IMR-90 (cell line): ENCODE data around the gene WFDC6. TPM values are rescaled to one million over a fixed set of nuclear protein-coding genes. Genes with fewer than 3 reads are reported as not detected.

Experiments used
- ATAC-seq: fragments of 200-7000 bp; cut with Tn5 transposase; 2 replicates; pipeline ENCODE4 v1.9.1; 2020; ENCODE audit warnings: low read depth, mild to moderate bottlenecking, moderate library complexity
- BruUV-seq: library from RNA; stranded (reverse); fragments of 400-500 nt; replicated peaks from 2 replicates; lab custom pipeline; 2021; lab: Mats Ljungman, UMichigan
- CTCF ChIA-PET: fragments of 300-600 bp; formaldehyde crosslinking; extraction: SDS; loops from one replicate; lab custom pipeline; 2021; ENCODE audit warnings: antibody characterized with exemption; lab: Yijun Ruan, JAX
- POLR2A ChIA-PET: fragments of 300-600 bp; sonication (Branson Sonifier 250); formaldehyde crosslinking; loops from one replicate; lab custom pipeline; 2022; ENCODE audit warnings: antibody characterized with exemption; ENCODE audit not compliant: unreplicated experiment; lab: Charles Lee
- DNase-seq: peaks from one replicate; pipeline ENCODE4 v3.0.0; 2013
- H2AFZ ChIP-seq: replicated peaks from 2 replicates; pipeline ENCODE3; 2013; ENCODE audit warnings: low read length, mild to moderate bottlenecking; ENCODE audit not compliant: poor library complexity
- H2AK5ac ChIP-seq: 2 replicates; pipeline ENCODE4 v1.6.1; 2013; ENCODE audit warnings: low read depth, low read length, inconsistent platforms
- H2AK9ac ChIP-seq: replicated peaks from 2 replicates; pipeline ENCODE3; 2013; ENCODE audit warnings: mild to moderate bottlenecking, low read depth, low read length, moderate library complexity; ENCODE audit not compliant: poor library complexity
- H2BK120ac ChIP-seq: 2 replicates; pipeline ENCODE4 v1.6.1; 2013; ENCODE audit warnings: low read depth, low read length, inconsistent platforms
- H2BK15ac ChIP-seq: 3 replicates; pipeline ENCODE4 v1.6.1; 2013; ENCODE audit warnings: low read depth, low read length, inconsistent platforms
- H2BK20ac ChIP-seq: 2 replicates; pipeline ENCODE4 v1.6.1; 2013; ENCODE audit warnings: low read depth, mild to moderate bottlenecking, inconsistent platforms, low read length, moderate library complexity
- H2BK5ac ChIP-seq: 2 replicates; pipeline ENCODE4 v1.6.1; 2013; ENCODE audit warnings: mild to moderate bottlenecking, low read depth, low read length, inconsistent platforms; ENCODE audit not compliant: poor library complexity, severe bottlenecking
- H3K14ac ChIP-seq: replicated peaks from 2 replicates; pipeline ENCODE4 v1.6.1; 2013; ENCODE audit warnings: low read depth, low read length, inconsistent platforms
- H3K18ac ChIP-seq: 2 replicates; pipeline ENCODE4 v1.6.1; 2013; ENCODE audit warnings: low read depth, low read length, control low read depth
- H3K23ac ChIP-seq: 2 replicates; pipeline ENCODE4 v1.6.1; 2013; ENCODE audit warnings: low read depth, low read length, inconsistent platforms
- H3K27ac ChIP-seq: 2 replicates; pipeline ENCODE4 v1.5.1; 2013; ENCODE audit warnings: mild to moderate bottlenecking, control low read depth, low read length; ENCODE audit not compliant: insufficient read depth
- H3K27me3 ChIP-seq: 2 replicates; pipeline ENCODE4 v1.6.1; 2013; ENCODE audit warnings: low read length; ENCODE audit not compliant: control insufficient read depth, insufficient read depth
- H3K36me3 ChIP-seq: 2 replicates; pipeline ENCODE4 v1.6.1; 2013; ENCODE audit warnings: low read length, mixed read lengths; ENCODE audit not compliant: control insufficient read depth, insufficient read depth
- H3K4ac ChIP-seq: 2 replicates; pipeline ENCODE4 v1.6.1; 2013; ENCODE audit warnings: low read depth, low read length, inconsistent platforms
- H3K4me1 ChIP-seq: 2 replicates; pipeline ENCODE4 v1.6.1; 2013; ENCODE audit warnings: low read length, mixed read lengths; ENCODE audit not compliant: control insufficient read depth, insufficient read depth
- H3K4me2 ChIP-seq: 2 replicates; pipeline ENCODE4 v1.6.1; 2013; ENCODE audit warnings: low read depth, mild to moderate bottlenecking, control low read depth, low read length, moderate library complexity
- H3K4me3 ChIP-seq: 2 replicates; pipeline ENCODE4 v1.5.1; 2013; ENCODE audit warnings: low read depth, mild to moderate bottlenecking, control low read depth, low read length, moderate library complexity; ENCODE audit not compliant: insufficient read depth
- H3K56ac ChIP-seq: 2 replicates; pipeline ENCODE4 v1.6.1; 2013; ENCODE audit warnings: low read length, inconsistent platforms; ENCODE audit not compliant: insufficient read depth; ENCODE audit errors: extremely low read depth
- H3K79me1 ChIP-seq, 2 experiments: 2 replicates each; pipeline ENCODE4 v1.6.1; 2013; ENCODE audit warnings: low read length in 2 of 2, inconsistent platforms in 1 of 2, low read depth in 1 of 2
- H3K9ac ChIP-seq: 2 replicates; pipeline ENCODE4 v1.6.1; 2013; ENCODE audit warnings: low read depth, low read length, control low read depth
- H3K9me1 ChIP-seq: 2 replicates; pipeline ENCODE4 v1.6.1; 2013; ENCODE audit warnings: low read length, inconsistent platforms; ENCODE audit not compliant: insufficient read depth
- H3K9me3 ChIP-seq: 2 replicates; pipeline ENCODE4 v1.6.1; 2013; ENCODE audit warnings: low read length; ENCODE audit not compliant: control insufficient read depth, insufficient read depth
- H4K20me1 ChIP-seq: 2 replicates; pipeline ENCODE4 v1.6.1; 2013; ENCODE audit warnings: low read length, inconsistent platforms; ENCODE audit not compliant: insufficient read depth
- H4K5ac ChIP-seq: 2 replicates; pipeline ENCODE4 v1.6.1; 2013; ENCODE audit warnings: mild to moderate bottlenecking, low read depth, low read length, control low read depth
- H4K8ac ChIP-seq, 2 experiments: 2 replicates each; pipeline ENCODE4 v1.6.1; 2013; ENCODE audit warnings: low read depth in 2 of 2, low read length in 2 of 2, control low read depth in 1 of 2, inconsistent platforms in 1 of 2
- H4K91ac ChIP-seq: 2 replicates; pipeline ENCODE4 v1.6.1; 2013; ENCODE audit warnings: low read depth, low read length, inconsistent platforms; ENCODE audit not compliant: insufficient read depth
- BHLHE40 ChIP-seq: fragments of 150-350 bp; IDR thresholded peaks from 2 replicates; pipeline ENCODE4 v1.6.1; 2016; ENCODE audit warnings: mild to moderate bottlenecking, low read depth, low read length
- CEBPB ChIP-seq: IDR thresholded peaks from 2 replicates; pipeline ENCODE4 v1.6.1; 2012; ENCODE audit warnings: low read depth, low read length, improper control_type of control experiment
- CHD1 ChIP-seq: IDR thresholded peaks from 2 replicates; pipeline ENCODE4 v1.6.1; 2012; ENCODE audit warnings: low read depth, low read length, improper control_type of control experiment
- CTCF ChIP-seq: conservative IDR thresholded peaks from 2 replicates; pipeline ENCODE4 v1.5.1; 2012; ENCODE audit warnings: mild to moderate bottlenecking, low read depth, low read length, improper control_type of control experiment
- FOS ChIP-seq: fragments of 150-350 bp; IDR thresholded peaks from 2 replicates; pipeline ENCODE4 v1.6.1; 2016; ENCODE audit warnings: low read depth, low read length
- MAFK ChIP-seq: IDR thresholded peaks from 2 replicates; pipeline ENCODE4 v1.6.1; 2012; ENCODE audit warnings: low read depth, low read length, improper control_type of control experiment
- MAZ ChIP-seq: IDR thresholded peaks from 2 replicates; pipeline ENCODE4 v1.6.1; 2012; ENCODE audit warnings: low read depth, mild to moderate bottlenecking, low read length, improper control_type of control experiment, moderate library complexity, borderline replicate concordance
- MXI1 ChIP-seq: IDR thresholded peaks from 2 replicates; pipeline ENCODE4 v1.6.1; 2012; ENCODE audit warnings: low read depth, mild to moderate bottlenecking, low read length, moderate library complexity, borderline replicate concordance
- NFE2L2 ChIP-seq: fragments of 150-350 bp; IDR thresholded peaks from 2 replicates; pipeline ENCODE4 v1.6.1; 2016; ENCODE audit warnings: low read depth, mild to moderate bottlenecking, low read length
- POLR2A ChIP-seq: IDR thresholded peaks from 2 replicates; pipeline ENCODE4 v1.6.1; 2012; ENCODE audit warnings: mild to moderate bottlenecking, low read depth, low read length
- RAD21 ChIP-seq: IDR thresholded peaks from 2 replicates; pipeline ENCODE4 v1.6.1; 2012; ENCODE audit warnings: low read length, improper control_type of control experiment
- RCOR1 ChIP-seq: IDR thresholded peaks from 2 replicates; pipeline ENCODE4 v1.6.1; 2012; ENCODE audit warnings: mild to moderate bottlenecking, low read length, improper control_type of control experiment; ENCODE audit not compliant: insufficient replicate concordance
- RFX5 ChIP-seq: IDR thresholded peaks from 2 replicates; pipeline ENCODE4 v1.8.0; 2012; ENCODE audit warnings: low read depth, mild to moderate bottlenecking, low read length, moderate library complexity
- SMC3 ChIP-seq: fragments of 150-350 bp; IDR thresholded peaks from 2 replicates; pipeline ENCODE4 v1.6.1; 2016; ENCODE audit warnings: low read depth, mild to moderate bottlenecking, antibody characterized with exemption, low read length, moderate library complexity
- USF2 ChIP-seq: fragments of 150-350 bp; IDR thresholded peaks from 2 replicates; pipeline ENCODE4 v1.6.1; 2017; ENCODE audit warnings: mild to moderate bottlenecking, antibody characterized with exemption, low read length, low read depth
- WGBS, 2 experiments: methylation state at CpG; one replicate each; pipeline versions ENCODE4 v1.1.5 to v1.1.7; 2013; ENCODE audit warnings: missing lambda C conversion rate in 2 of 2; ENCODE audit not compliant: insufficient read length in 1 of 2; ENCODE audit errors: extremely low coverage in 2 of 2; 5-methylcytosine and 5-hydroxymethylcytosine counted together
- dilution Hi-C: fragments of 300-500 bp; cut with HindIII; formaldehyde crosslinking; loops from one replicate; pipeline ENCODE4 v1.14.3; 2018; ENCODE audit warnings: low sequenced_read_pairs; ENCODE audit not compliant: unreplicated experiment
- in situ Hi-C: fragments of 300-500 bp; cut with MboI; formaldehyde crosslinking; loops from 3 replicates; pipeline ENCODE4 v1.14.3; 2019; ENCODE audit warnings: low sequenced_read_pairs, inconsistent platforms, mixed read lengths
- intact Hi-C: fragments of 100-400 bp; cut with micrococcal nuclease; formaldehyde crosslinking; loops from 2 replicates; pipeline ENCODE4 v1.10.0; 2022
- polyA plus RNA-seq, 3 experiments: library from polyadenylated mRNA; depleted of rRNA; stranded (reverse); fragments of >200 nt; gene quantifications; 2 replicates each; pipeline ENCODE4 v1.2.3, GENCODE V29; 2012; ENCODE audit warnings: low replicate concordance in 1 of 3
- total RNA-seq: library from RNA; depleted of rRNA; stranded (reverse); fragments of >200 nt; gene quantifications from 2 replicates; pipeline ENCODE4 v1.2.3, GENCODE V29; 2012

WFDC6 gene
- total and polyA plus RNA-seq, 2 of the 4 experiments (the other 2 are of a cell fraction): not detected

- in situ Hi-C loops: no loop called here
- H3K9ac ChIP-seq: no peak overlapping the region
- no peak overlapping the region for H4K91ac ChIP-seq
- no peak overlapping the region for H3K4me3 ChIP-seq
- no peak for TF ChIP-seq CTCF
- no peak for TF ChIP-seq RCOR1
- no peak for TF ChIP-seq CEBPB
- no peak for TF ChIP-seq MXI1
- TF ChIP-seq FOS: no peak
- TF ChIP-seq MAFK: no peak
- TF ChIP-seq RFX5: no peak
- no peak for TF ChIP-seq NFE2L2
- TF ChIP-seq CHD1: no peak
- TF ChIP-seq POLR2A: no peak
- TF ChIP-seq BHLHE40: no peak
- no peak for TF ChIP-seq MAZ
- TF ChIP-seq SMC3: no peak
- TF ChIP-seq RAD21: no peak
- no peak for TF ChIP-seq USF2
- no peak overlapping the region for H2BK20ac ChIP-seq
- no peak overlapping the region for H3K18ac ChIP-seq
- no peak overlapping the region for H2BK15ac ChIP-seq
- no peaks in the 10 kb centered on the region for H4K20me1 ChIP-seq
- no peak overlapping the region for H3K56ac ChIP-seq
- H3K4ac ChIP-seq: no peak overlapping the region
- no peaks in the 10 kb centered on the region for H3K9me1 ChIP-seq
- no peak overlapping the region for H4K5ac ChIP-seq
- no peak overlapping the region for H2BK5ac ChIP-seq
- H3K4me2 ChIP-seq: no peak overlapping the region
- no peaks in the 10 kb centered on the region for H3K36me3 ChIP-seq
- no peak overlapping the region for H3K14ac ChIP-seq
- ChIA-PET CTCF (interaction anchor here (0.9 kb wide), 1 partner anchor 122 kb away, joined by 3 read pairs; the partner anchor contains the start of gene SYS1), POLR2A (no interaction called here)
- no CpG with 5 or more reads among the region's 6 CpGs for WGBS, 2 experiments
- intact Hi-C loops: no loop called here
- BruUV-seq: no TSS peak
- H2AK5ac ChIP-seq: no peak overlapping the region
- H3K27me3 ChIP-seq: peaks cover 7% of the 10 kb centered on the region
- H3K23ac ChIP-seq: no peak overlapping the region
- ATAC-seq (no peak), DNase-seq (no peak)
- H2AK9ac ChIP-seq: no peak overlapping the region
- no peaks in the 10 kb centered on the region for H3K4me1 ChIP-seq
- dilution Hi-C loops: no loop called here
- no peak overlapping the region for H4K8ac ChIP-seq
- no peaks in the 10 kb centered on the region for H3K9me3 ChIP-seq
- H2BK120ac ChIP-seq: no peak overlapping the region
- H3K79me1 ChIP-seq: no peaks in the 10 kb centered on the region
- H2AFZ ChIP-seq: no peak overlapping the region
- no peak overlapping the region for H3K27ac ChIP-seq
Observed at GRCh38 chr20:45484676-45485075, 54.6 kb downstream of the WFDC6 start.
